HG02943 (cell line): ENCODE measurements around the gene FAM20B.
A peak's percentile ranks its signal among the peaks of the same experiment; 100 is the strongest.

ENCODE experiments used
- ATAC-seq: cut with Tn5 transposase; IDR thresholded peaks from one replicate; pipeline ENCODE4 v1.9.1; 2021; ENCODE audit warnings: mild to moderate bottlenecking, low read depth, moderate library complexity; ENCODE audit not compliant: unreplicated experiment

Gene FAM20B

GRCh38 chr1:179046808-179047635 lies 21.3 kb downstream of the FAM20B start:
- no peak for ATAC-seq

GRCh38 chr1:179047636-179047997 lies 21.9 kb downstream of the FAM20B start:
- ATAC-seq = no peak

GRCh38 chr1:179048339-179049124 lies 22.8 kb downstream of the FAM20B start:
- ATAC-seq = no peak

- no peak for ATAC-seq
These were observed 27.1 kb downstream of the FAM20B start for GRCh38 chr1:179052776-179053175.

DNA sequence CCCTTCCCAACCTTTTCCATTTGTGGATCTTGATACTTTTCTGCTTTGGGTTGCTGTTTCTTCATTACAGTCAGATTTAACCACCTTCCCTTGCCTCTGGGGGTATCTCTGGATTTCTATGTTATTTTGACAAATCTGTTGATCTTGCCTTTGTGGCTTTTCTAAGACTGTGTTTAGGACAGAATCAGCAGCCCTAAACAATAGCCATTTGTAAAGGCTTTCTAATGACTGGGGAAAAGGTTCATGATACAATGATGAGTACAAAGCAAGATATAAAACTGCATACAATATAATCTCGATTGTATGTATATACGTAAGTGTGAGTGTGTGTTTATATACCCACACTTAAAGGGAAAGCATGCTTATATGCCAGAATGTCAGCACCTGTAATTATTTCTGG lies 27.8 kb downstream of the FAM20B start:
- ATAC-seq = no peak

GRCh38 chr1:179055937-179056336 lies 30.2 kb downstream of the FAM20B start:
- no peak for ATAC-seq

GRCh38 chr1:179058487-179059483 lies 33.1 kb downstream of the FAM20B start:
- ATAC-seq = no peak

- no peak for ATAC-seq
These were observed 35.9 kb downstream of the FAM20B start for GRCh38 chr1:179061360-179062282.

DNA sequence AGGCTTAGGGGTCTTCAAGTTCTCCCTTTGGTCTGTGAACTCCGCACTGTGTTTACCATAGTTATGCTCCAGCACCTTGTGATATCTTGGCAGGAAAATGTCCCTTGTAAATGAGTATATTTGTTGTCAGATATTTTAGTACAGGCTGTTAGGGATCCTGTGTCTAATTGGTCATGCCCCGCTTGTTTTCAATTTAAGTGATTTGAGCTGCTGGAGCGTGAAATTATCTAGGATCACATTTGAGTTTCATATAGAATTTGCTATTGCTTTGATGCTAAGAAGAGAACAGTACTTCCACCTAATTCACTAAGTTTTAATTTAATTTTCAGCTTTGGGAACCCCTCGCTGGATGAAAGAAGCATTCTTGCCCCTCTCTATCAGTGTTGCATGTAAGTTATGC lies 40.8 kb downstream of the FAM20B start:
- ATAC-seq = no peak

DNA sequence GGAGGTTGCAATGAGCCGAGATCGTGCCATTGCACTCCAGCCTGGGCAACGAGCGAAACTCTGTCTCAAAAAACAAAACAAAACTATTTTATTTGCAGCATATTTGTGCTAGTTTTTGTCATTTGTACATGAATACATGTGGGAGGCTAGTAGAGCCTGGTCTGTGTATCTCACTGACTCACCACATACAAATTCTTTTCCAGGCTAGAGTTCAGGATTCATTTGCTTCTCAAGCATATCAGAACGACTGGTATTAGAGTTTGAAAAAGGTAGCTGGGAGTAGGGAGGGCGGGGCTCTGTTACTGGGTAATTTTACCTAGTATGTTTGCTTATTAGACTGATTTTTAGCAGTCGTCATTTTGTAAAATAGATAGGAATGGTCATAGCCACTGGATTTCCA lies 51.7 kb downstream of the FAM20B start:
- ATAC-seq = no peak

- ATAC-seq = no peak
These were observed 53.5 kb downstream of the FAM20B start for GRCh38 chr1:179079113-179079761.

- ATAC-seq = peak; percentile 35
These were observed 55.4 kb downstream of the FAM20B start for GRCh38 chr1:179080866-179081686.

DNA sequence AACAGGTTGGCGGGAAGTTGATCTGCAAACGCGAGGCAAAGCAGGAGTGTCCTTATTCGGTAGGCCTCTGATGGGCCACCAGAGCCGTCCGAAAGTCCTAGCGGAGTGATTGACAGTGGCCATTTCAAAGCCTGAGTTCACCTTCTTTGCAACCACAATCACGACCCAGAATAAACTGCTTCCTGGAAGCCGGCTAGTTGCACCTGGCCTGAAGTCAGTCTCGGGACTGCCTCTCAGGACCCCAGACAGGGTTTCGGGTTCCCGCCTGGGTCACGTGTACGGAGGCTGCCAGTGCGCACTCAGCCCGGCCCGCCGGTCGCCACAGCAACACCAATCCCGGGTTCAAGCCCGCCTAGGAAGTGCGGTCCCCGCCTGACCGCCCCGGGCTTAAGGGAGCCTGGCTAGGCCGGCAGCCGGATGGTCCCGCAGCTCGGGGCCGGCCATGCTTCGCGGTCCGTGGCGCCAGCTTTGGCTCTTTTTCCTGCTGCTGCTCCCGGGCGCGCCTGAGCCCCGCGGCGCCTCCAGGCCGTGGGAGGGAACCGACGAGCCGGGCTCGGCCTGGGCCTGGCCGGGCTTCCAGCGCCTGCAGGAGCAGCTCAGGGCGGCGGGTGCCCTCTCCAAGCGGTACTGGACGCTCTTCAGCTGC lies 56.1 kb downstream of the FAM20B start, which contains the start of gene TOR3A:
TSS of gene TOR3A (plus strand) at position 384 of the 646 bp plus-strand sequence. CDS start at position 443, 59 bp downstream.
- peak; percentile 79 for ATAC-seq

DNA sequence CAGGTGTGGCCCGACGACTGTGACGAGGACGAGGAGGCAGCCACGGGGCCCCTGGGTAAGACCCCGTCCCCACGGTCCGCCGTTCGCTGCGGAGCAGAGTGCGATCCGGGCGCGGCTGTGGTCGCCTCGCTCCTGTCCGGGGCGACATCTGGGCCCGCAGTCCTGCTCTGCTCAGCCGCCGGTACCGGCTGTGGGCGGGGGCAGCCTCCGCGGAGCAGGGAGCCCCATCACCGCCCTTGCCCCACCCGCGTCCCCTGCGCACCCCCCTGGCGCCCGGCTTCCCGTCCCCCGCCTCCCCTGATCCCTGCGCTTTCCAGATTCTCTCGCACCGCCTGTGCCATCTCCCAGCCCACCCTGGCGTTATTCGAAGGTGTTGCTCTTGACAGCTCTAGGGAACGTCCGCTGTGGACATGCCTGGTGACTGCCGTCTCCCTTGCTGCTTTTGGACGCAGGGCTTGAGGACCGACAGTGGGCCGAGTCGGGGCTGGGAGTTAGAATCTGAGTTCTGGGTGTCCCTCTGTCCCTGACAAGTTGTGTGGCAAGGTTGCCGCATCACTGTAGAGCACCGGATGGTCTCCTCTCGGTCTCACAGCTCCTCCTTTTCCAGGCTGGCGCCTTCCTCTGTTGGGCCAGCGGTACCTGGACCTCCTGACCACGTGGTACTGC lies 56.8 kb downstream of the FAM20B start:
- ATAC-seq = peak; percentile 14

DNA sequence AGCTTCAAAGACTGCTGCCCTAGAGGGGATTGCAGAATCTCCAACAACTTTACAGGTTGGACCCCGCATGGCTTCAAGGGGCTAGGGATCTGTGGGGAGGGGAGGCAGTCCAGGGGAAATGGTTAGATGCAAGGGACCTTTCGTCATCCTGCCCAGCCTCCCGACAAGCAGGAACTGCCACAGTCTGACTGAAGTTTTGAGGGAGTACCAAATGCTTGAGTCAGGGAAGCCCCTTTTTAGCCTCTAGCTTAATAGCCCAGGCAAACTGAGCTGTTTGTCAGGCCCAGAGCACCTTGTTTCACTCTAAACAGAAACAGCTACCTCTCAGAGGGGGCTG lies 57.3 kb downstream of the FAM20B start:
- ATAC-seq = no peak

- ATAC-seq = no peak
These were observed 57.8 kb downstream of the FAM20B start for GRCh38 chr1:179083533-179083932.

- ATAC-seq = no peak
These were observed 62.0 kb downstream of the FAM20B start for GRCh38 chr1:179087665-179088064.
